OCI-M2 (cell line): ENCODE results near the gene CD247.
A peak's percentile ranks its signal among the peaks of the same experiment; 100 is the strongest.

Source experiments
- DNase-seq: peaks from one replicate; lab custom pipeline; 2025; ENCODE audit not compliant: unreplicated experiment; lab: John Stamatoyannopoulos, UW

CD247 gene

DNA sequence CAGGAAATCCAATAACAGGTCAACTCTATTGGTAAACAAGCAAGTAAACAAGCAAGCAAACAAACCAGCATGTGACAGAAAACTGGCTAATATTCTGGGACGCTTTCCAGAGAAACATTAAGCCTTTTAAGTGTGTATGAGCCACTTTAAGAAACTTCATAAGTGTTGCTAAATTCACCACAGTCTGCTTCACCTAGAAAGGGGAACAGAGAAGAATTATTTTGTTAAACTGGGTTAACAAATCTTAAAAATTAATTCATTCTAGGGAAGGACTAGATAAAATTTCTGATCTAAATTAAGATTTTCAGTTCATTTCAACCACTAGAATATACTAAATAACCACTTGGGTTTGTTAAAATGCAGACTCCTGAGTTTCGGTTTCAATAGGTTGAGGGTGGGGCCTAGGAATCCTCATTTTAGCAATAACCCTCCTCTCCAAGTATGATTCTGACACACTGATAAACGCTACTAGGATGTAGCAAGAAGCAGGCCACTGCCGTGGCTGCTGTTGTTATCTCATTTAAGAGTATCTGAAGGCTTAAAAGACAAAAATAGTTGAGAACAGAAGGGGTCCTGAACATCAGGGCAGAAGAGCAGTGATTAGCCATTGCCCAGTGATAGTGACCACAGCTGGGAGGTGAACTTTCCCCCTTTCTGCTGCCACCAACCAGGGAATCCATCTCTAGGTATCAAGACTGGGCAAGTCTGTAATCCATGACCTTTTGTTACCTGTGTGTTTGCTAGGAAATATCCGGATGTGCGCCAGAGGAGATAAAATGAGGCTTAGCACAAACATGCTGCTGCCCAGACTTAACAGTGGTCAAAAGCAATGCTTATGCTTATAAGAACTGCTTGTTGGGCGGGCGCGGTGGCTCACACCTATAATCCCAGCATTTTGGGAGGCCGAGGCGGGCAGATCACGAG lies 24.0 kb upstream of the CD247 start:
- no peak for DNase-seq

DNA sequence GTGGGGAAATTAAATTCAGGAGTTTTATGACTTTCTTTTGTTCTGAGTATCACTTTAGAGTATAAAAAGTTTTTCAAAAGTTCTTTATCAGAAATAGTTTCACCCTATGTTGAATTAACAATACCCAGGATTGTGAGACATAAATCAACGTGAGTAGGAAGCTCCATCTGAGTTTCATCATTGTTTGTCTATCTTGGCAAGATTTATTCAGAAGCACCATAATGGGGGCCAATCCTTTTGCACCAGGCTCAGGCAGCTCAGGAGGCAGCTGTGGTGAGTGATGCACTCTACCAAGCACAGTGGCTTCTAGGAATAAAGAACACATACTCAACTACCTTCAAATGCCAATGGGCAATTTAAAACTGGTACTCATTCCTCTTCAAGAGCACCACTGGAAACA lies 23.3 kb upstream of the CD247 start:
- DNase-seq: no peak

DNA sequence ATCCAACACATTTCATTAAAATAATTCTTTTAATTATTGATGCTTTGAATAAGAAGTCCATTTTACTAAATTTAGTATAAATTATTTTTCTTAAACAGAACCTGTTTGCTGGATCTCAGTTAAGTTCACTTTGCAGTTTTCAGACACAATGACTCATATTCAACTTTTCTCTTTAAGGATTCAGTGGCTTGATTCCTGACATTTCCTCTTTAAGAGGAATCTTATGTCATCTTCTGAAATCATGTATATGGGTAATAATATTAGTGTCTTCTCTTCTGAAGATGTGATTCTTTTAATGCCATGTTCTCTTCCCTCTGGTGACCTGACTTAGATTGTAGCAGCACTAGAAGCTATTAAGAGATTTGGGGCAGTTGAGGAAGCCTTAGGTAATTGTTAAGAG lies 22.7 kb upstream of the CD247 start:
- DNase-seq: no peak

DNA sequence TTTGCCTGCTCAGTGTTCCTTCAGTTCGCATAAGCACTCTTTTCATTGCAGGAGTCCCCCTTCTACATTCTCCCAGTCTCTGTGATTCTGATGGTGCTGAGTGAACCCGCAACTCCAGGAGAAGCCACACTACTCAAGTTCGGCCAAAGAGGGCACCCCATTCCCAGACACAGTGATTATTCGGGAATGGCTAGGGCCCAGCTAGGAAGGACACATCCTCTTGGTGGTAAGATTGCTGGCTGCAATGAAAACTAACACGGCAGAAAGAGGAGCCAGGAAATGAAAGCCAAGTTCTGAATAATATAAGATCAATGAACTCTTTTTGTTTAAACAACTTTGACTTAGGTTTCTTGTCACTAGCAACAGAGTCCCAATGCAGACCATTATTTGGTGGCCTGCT lies 20.3 kb upstream of the CD247 start:
- no peak for DNase-seq

DNA sequence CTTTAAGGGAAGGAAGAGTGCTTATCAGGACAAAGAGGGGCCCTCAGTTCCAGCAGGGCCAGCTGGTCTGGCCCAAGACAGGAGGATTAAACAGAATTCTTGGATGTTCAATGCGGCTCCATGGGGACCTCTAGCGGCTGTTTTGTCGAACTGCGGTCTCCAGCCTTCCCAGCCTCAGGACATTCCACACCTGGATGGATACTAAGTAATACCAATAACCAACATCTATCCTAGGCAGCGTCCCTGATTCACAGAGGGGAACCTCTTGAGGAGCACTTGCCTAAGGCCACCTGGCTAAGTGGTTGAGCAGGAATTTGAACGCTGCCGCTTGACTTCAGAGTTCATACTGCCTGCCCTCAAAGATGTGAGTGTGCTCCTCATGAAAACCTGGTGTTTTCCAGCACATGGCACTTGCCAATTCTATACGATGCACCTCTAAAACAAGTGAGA lies 15.5 kb upstream of the CD247 start:
- peak; percentile 62 for DNase-seq

DNA sequence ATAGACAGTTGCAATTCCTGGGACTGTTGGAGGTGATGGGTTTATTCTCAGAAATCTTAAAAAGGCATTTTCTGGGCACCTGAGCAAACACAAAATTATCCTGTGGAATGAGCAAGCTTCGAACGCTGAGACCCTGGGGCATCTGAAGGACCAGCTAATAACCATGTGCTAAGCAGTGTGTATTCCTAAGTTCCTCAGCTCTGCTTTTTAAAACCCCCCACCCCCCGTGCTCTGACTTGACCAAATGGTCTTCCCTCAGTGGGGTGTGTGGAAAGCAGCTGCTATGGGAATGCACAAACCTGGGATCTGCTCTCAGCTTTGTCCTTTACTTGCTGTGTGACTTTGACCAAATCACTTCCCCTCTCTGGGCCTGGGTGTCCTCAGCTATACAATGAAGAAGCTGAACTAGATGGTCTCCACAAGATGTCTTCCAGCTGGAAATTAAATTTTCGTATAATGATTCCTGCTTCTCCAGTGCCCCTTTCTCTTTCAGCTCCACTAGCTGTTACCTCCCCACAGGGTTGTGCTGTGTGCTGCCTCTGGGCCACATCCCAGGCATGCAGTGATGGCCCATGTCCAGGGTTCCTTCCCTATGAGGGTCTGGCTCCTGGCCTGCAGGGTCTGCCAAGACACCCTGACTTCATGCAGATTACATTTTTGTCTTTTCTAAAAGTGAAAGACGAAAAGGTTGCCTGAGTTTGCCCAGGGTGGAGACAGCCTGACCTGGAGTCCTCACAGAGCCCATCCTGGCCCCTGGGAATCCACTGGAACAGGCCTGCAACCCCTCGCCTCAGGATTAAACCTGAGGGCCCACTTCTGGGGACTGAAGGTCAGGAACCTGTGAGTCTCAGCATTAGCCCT lies 14.9 kb upstream of the CD247 start:
- no peak for DNase-seq

DNA sequence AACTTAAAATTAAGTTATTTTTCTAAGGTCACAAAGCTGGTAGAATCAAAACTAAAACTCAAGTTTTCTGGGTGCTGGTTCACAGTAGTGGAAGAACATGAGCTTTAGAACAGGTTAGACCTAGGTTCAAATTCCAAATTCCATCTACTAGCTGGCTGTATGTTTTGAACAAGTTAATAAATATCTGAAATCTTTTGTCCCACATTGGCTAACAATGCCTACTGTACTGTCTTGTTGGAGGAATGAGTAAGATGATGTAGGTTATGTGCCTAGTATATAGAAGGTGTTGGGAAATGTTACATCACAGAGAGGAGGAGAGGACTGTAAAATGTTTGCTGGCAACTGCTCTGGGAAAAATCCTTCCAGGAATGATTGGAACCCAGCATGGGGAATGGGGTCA lies 14.0 kb upstream of the CD247 start:
- DNase-seq: no peak

DNA sequence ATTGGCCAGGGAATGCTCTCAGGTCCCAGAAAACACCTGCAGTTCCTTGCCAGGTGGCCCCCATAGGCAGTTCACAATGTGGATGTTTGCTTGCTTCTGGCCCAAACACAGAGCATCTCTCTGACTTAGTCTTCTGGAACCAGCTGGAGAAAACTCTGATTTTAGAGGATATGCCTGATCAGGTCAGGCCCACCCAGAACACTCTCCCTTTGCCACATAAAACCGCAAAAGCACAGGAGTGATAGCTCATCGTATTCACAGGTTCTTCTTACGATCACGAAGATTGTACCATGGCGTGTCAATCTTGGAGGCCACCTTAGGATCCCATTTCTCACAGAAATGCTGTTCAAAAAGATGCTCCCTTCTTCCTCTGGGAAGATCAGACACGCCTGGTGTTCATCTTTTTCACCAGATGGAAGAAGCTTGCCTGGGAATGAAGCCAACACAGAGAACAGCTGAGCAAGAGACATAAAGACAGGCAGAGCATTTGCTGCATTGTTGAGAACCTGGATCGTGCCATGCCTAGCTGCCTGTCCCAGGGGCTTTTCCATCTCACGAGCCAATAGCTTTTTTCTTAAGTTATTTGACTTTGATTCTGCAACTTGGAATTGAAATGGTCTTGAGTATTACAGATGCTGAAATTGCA lies 11.6 kb upstream of the CD247 start:
- no peak for DNase-seq

DNA sequence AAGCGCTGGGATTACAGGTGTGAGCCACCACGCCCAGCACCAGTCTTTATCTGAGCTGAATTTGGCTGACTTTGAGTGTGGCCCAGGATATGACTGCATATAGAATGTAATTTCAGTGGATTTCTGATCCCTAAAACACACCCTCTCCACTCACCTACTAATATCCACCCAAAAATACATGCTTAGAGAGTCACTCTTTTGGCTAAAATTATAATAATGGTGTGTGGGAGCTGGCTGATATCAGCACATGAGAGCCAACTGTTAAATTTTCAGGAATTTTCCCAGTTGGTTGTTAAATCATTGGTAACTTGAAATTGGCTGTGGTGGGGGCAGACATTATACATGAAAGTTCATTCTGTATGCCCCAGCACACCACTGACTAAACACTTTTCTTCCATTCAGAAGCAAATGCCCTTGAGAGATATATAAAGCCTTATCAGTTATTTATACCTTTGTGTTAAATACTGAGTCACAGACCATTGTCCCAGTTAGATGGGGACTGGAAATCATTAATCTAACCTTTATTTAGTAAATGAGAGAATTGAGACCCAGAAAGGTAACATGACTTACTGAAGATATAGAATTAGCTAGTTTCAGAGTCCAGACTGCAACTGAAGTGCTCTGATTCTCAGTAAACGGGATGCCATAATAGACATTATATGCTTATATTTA lies 9.9 kb upstream of the CD247 start:
- DNase-seq: no peak

DNA sequence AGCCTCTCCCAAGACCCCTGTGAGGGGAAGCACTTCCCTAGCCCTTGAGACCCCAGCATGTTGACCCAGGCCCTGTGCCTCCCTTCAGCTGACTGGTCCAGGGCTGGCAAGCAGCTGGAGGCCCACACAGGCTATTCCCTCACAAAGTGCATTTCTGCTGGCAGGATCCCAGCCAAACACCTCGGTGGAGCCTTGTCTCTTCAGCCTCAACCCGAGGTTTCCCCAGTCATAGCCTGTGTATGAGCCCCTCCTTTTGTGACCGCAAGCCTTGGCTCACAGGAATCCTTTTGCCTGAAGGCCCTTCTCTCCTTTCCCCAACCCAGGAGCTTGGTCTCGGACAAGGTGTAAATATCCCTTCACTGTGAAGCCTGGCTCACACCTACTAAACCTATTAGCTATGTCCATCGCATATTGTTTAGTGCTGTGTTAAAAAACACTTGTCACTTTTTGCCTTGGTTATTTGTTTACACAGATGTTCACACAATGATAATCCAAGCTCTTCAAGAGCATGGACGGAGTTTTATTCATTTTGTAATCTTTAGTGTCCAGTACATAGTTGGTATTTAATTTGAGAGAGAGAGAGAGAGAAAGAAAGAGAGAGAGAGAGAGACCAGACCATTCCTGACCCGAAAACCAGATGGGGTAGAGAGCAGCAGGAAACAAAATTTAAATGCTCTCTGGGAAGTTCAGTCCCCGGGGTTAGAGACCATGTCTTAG lies 8.5 kb upstream of the CD247 start:
- DNase-seq: no peak

DNA sequence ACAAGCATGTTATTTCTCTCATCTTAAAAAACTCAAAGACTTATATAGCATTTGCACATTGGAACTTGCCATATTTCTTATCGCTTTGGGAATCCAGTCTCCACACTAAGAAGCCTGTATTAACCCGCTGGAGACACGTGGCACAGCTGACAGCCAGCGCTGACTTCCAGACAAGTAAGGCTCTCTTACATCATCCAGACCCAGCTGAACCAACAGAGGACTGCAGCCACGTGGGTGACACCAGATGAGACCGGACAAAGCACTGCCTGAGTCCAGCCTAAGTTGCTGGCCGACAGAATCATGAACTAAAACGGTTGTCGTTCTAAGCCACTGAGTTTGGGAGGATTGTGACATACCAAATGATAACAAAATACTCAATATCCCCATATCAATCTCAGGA lies 6.3 kb upstream of the CD247 start:
- DNase-seq: no peak

DNA sequence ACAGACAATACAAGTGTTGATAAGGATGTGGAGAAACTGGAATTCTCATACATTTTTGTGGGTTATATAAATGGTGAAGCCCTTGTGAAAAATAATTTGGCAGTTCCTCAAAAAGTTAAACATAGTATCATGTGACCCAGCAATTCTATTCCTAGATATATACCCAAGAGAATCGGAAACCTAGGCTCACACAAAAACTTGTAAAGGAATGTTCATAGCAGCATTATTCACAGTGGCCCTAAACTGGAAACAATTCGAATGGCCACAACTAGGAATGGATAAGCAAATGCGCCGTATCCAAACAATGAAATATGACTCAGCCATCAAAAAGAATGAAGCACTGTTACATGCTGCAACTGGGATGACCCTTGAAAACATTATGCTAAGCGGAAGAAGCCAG lies 3.9 kb upstream of the CD247 start:
- no peak for DNase-seq

DNA sequence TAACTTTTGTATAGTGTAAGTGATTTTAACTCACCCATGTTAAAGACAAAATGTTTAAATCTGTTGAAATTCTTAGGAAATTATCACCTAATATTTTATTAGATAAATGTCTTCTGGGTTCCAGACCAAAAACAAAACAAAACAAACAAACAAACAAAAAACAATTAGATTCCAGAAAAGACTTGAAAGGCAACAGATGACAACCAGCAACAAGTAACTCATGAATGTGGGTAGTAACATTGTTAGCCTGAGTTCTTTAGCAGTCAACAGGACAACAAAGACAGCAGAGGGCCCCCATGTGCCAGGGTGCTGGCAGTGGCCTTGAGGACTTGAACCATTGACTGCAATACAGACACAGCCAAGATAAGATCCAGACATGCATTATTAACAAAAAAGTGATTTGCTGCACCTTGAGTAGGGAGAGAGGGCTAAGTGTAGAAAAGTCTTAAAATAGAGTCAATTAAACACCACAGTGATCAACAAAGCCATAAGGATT lies 2.4 kb upstream of the CD247 start:
- no peak for DNase-seq

DNA sequence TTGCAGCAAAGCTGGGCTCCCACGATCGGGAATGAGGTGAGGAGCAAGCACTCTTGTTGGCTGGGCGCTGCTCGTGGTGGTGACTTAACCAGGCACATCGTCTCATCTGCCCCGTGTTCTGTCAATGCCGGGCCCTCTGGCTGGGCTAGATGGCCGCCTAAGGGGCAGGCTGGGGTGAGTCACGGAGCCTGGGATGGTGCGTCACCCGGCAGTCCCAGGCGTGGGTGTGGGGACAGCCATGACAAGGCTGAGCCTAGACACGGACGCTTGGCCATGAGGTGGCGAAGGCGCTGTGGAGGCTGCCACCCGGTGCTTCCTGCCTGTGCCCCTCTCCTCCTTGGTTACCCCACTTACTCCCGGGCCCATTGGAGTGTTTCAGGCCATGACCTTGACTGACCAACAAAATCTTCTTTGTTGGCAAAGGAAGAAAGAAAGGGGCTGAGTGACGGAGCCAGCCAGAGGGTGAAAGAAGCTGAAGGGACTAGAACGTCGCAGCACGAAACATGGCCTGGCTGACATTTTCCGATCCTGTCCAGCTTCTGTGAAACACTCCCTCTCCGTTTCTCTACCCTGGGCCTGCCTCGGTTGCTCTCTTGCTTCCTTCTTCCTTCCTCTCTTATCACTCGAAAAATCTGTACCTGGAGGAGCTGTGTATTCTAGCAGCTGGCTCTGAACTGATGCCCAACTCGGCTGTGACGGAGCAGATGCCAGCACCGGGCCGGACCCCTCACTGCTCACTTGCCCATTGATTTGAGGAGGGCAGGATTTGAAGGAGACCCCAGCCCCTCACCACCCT lies 596 bp downstream of the CD247 start:
- no peak for DNase-seq

DNA sequence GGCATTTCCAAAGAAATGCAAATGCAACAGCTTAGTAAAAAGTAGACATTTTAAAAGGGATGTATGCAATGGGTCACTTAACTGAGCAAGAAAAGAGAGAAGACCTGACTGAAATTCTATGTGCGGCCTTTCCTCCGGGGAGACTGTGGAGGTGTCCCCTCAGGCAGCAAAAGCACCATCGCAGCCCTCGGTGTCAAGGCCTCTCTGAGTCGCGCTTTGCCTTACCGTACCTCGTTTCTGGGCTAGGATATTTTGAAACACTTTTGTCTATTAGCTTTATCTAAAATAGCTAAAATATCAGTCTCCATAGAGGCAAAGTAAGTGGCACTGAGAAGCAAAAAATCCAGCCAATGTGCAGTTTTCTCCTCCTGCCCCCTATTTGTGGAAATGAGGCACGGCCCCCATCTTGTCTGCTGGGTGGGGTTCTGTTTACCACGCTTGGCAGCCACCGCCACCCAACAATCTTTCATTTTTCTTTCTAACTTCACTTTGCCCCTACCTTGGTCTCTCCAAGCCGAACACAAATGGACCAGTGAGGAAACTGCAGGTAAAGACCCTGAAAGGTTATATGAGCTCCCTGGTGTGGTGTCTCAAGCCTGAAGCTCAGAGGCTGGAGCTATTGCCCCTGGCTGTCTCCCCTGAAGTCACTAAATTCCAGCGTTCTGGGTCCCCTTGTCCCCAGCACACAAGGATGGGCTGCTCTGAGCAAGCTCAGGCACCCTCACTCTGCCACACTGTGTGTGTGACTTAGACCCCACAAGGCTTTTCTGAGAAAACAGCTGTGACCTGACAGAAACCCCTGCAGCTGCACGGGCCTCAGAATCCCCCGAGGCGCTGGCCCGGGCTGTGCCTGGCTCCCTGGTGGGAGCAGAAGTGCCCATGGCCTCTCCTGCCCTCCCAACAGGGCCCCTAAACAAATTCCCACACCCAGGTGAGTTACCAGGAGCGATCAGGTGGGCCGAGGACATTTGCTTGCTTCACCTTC lies 1.6 kb downstream of the CD247 start:
- no peak for DNase-seq

DNA sequence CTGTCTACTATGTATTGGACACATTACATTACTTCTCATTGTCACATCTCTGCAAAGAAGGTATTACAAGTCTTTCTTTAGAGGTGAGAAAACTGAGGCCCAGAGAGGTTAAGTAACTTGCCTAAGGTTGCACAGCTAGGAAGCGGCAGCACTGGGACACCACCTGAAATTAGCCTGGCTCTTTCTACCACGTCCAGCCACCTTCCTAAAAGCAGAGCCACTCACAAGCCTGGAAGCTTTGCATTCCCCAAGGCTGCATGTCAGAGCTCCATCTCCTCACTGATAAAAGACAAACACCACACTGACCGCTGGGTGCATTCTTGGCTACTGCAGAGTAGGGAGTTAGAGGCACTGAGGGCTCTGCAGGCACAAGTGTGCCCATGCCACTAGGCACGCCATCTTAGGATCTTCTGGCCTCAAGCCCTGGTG lies 2.4 kb downstream of the CD247 start:
- DNase-seq: no peak

DNA sequence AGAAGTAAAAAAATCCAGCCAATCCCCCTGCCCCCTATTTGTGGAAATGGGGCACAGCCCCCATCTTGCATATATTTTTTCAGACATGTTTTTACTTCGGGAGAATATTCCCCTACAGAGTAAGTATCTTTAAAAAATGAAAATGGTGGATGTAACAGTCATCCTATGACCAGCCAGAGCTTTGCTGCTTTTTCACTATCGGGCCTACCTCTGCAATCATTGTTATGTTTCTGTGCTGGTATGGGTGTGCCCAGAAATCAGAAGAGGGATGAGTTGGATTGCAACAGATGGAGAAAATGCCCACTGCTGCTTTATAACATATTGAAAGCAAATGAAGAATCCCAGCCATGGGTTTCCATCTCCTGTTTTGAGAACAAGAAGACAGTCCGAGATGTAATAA lies 2.9 kb downstream of the CD247 start:
- no peak for DNase-seq

DNA sequence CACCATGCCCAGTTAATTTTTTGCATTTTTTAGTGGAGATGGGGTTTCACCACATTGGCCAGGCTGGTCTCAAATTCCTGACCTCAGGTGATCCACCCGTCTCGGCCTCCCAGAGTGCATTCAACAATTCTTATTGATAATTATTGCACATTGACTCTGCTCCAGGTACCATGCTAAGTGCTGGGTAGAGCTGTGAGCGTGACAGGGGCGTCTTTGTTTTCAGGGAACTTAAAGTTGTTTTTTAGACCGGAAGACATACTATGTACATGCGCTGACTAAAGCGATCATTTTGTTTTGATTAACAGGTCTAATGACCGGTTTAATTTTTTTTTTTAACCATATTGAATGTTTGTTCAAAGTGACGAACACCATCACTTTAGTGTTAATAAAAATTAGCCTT lies 4.0 kb downstream of the CD247 start:
- no peak for DNase-seq
